NCI-H2196 treated with DMSO at 0.1 percent for 48 hours (cell line): ENCODE measurements around the gene ANKEF1.
"Not testable (repeated sequence)": the region's sequence is repeated elsewhere in the genome, so short reads cannot be mapped to it uniquely, and the experiment has no call there.

Experiments
- DNase-seq: peaks from one replicate; lab custom pipeline; 2025; ENCODE audit not compliant: unreplicated experiment; lab: John Stamatoyannopoulos, UW

Gene ANKEF1

DNA sequence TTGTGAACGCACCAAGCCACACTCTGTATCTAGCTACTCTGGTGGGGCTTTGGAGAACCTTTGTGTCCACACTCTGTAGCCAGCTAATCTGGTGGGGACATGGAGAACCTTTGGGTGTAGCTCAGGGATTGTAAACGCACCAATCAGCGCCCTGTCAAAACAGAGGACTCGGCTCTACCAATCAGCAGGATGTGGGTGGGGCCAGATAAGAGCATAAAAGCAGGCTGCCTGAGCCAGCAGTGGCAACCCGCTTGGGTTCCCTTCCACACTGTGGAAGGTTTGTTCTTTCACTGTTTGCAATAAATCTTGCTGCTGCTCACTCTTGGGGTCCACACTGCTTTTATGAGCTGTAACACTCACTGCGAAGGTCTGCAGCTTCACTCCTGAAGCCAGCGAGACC lies 2.5 kb upstream of the ANKEF1 start:
- DNase-seq, result not testable (repeated sequence)

DNA sequence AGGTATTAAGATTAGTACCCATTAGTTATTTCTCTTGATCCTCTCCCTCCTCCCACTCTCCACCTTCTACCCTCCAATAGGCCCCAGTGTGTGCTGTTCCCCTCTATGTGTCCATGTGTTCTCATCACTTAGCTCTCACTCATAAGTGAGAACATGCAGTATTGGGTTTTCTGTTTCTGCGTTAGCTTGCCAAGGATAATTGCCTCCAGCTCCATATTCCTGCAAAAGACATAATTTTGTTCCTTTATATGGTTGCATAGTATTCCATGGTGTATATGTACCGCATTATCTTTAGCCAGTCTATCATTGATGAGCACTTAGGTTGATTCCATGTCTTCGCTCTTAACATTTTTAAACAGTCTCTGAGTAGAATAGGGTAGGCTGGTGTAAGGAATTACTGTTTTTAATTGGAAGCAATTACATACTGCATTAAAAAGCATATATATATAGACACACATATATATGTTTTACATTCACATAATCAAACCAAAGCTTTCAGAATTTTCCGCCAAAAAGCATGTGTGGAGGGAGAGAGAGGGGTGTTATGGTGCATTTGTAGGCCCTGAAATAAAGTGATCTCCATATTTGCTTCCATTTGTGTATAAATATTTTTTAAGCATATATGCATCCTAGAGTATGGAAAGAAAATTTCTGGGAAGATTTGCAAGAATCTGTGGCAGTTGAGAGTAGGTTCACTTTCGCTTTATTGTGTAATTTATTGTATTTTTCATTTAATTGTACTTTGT lies 709 bp upstream of the ANKEF1 start:
- no peak for DNase-seq

DNA sequence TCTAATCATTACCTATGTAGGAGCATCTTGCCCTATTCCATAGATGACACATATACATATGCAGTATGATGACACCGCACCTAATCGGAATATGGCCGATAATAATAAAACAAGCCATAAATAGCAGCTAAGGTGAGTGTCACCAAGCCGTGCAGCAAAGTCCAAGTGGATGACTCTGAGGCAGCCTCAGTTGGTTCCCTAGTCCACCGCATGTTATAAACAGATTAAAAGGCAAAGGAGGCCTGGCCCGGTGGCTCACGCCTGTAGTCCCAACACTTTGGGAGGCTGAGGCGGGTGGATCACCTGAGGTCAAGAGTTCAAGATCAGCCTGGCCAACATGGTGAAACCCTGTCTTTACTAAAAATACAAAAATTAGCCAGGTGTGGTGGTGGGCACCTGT lies 1.5 kb downstream of the ANKEF1 start:
- not testable (repeated sequence) for DNase-seq

DNA sequence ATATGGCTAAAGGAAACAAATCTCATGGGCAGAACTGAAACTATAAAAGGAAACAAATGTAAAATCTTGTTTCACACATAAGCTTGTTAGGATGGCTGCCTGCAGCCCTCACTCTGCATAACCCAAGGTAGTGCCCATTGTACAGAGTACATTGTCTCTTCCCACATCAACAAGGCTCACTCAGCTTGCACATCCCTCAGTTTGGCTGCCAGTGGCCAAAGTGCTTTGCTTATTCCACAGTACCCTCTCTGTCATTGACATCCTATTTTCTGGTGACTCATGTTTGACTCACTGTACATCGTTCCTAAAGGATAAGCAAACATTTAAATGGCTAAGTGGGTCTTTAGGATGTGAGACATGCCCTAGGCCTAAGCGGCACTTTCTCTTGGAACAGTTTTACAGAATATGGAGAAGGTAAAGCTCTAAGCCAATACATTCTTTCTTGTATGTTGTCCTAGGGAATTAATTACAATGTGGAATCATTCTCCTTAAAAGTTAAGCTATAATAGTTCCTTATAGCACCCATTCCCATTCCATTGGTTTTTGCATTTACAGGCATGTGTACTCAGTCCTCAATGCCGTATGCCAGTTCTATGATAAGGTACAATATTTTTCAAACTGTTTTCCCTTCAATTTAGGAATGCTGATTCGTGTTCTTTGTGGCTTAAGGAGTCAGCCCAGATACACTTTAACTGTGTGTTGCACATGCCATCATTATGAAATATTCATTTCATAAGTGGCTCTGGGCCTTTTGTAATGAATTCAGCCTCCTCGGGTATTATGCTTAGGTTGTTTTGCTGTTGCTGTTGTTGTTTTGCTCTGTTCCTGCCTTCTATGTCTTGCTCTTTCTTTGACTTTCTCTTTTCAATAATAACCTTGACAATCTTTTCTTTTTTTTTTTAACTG lies 5.5 kb downstream of the ANKEF1 start:
- DNase-seq, result no peak

DNA sequence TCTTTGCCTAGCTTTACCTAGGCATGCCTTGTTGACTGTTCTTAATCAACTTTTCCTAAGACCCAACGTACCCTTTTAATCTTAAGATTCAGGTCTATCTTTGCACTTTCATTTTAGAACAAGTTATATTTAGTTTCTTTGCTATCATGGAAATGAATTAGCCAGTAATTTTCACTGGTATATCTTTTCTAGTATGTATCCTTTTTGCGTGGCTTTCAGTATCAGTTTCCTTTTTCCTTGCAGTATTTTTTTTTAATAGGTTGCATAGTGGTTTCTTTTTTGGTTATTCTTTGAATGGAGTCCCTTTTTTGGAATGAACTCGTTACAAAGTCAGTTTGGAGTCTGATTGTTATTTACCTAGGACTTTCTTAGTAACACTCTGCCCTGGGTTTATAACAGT lies 7.3 kb downstream of the ANKEF1 start:
- no peak for DNase-seq

DNA sequence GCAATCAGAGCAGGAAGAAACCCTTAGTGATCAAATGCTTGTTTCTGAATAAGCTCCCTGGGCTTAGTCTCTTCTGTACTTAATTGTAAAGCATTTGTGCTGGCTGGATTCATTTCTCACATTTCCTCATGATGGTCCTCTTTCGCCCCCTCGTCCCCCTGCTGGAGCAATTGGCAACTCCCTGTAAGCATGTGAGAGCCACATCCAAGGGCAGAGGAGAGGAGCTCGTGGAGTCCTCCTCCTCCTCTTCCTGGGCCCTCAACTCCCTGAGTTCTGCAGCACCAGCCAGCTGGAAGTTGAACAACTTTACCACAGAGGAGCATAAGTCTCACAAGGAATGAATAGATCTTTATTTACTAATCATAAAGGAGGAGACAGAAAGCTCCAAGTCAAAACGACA lies 12.6 kb downstream of the ANKEF1 start:
- DNase-seq, result no peak

DNA sequence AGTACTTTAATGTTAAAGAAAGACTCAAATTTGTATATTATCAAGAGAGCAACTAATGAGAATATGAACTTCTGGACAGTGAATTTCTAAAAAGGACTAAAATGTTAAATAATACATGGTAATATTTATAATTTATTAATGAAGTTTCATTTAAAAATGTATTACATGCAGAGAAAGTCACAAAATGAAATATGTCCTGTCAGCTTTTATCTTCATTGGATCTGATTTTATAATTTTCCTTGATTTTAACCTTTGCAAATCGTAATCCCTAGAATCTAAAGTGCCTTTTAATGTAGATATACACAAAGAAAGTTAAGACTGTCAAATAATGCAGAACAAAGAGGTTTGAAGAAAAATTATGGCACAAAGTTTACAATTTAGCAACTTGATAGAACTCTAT lies 16.4 kb downstream of the ANKEF1 start:
- DNase-seq, result no peak

DNA sequence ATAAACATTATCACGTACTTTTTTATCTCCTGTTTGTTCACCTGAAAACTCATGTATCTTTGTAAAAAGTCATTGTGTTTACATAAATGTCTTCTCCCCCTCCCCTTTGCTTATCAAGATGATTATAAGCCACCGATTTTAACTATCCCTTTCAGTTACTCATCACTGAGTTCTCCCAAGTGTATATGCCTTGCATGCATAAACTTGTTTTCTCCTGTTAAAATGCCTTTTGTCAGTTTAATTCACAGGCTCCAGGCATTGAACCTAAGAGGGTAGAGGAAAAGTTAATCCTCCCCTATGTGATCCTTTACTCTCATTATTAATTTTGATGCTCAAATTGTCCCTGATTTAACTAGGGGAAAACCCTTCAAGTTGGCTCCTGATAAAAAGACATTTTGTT lies 24.2 kb downstream of the ANKEF1 start:
- DNase-seq, result no peak

DNA sequence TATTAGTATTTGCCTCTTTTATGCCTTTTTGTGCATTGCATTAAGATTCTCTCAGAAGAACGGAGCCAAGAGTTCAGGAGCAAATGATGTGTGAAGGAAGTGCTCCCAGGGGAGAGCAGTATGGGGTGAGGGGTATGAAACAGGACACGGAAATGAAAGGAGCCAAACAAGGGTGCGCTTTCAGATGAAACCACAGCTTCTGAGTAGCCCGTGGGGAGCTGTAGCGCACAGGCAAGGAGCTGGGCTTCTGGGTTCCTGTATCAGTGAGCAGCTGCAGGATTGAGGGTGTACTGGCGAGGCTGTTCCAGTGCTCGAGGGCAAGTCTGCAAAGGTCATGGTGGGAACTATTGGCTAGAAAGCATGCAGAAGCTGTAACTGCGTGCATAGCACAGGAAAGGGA lies 25.4 kb downstream of the ANKEF1 start:
- DNase-seq, result no peak

DNA sequence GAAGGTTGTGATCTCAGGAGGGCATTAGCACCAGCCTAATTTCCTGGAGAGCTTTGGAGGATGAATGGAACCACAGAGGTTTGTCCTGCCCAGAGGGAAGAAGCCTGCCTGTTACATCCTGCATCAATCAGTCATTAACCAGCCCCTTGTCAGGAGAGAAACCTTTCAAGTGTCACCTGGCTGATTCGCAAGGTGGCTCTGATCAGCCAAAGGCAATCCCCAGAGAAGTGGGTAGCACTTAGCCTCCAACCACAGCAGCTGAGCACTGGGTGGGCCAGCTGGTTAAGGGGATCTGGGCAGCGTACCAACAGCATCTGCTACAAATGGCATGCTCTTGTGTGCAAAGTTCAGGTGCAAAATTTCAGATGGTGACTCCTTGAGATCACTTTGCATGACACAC lies 26.9 kb downstream of the ANKEF1 start:
- no peak for DNase-seq

DNA sequence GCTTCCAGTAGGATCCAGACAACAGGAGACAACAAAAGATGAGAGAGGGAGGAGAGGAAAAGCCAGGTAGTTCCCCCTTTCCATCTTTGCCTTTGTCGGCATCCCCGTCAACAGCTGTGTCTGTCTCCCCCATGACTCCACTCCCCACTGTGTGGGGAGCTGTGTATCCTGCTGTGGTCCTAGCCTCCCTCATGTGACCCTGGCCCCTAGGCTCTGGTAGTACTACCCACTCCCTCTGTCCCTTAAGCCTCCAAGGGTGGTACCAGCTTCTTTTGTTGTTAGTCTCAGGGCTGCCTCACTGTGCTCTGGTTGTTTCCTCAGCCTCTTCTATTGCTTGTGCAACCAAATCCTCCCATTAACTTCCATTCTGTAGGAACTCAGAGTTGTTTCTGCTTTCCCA lies 28.7 kb downstream of the ANKEF1 start:
- DNase-seq, result no peak

DNA sequence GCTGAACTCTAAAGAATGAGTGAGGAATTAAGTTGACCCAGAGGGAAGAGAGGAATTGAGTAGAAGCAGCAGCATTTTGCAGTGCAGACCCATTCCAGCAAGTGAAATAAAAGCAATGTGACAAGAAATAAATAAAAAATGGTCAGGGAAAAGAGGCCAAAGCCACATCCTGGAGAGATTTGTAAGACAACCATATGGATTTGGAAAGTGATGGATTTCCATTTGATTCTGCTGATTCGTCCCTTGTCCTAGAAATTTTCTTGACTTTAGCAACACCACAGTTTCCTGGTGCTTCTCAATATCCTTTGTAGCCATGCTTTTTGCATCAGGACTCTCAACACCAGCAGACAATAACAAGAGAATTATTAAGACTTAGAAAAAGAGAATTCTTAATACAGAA lies 29.8 kb downstream of the ANKEF1 start:
- no peak for DNase-seq

DNA sequence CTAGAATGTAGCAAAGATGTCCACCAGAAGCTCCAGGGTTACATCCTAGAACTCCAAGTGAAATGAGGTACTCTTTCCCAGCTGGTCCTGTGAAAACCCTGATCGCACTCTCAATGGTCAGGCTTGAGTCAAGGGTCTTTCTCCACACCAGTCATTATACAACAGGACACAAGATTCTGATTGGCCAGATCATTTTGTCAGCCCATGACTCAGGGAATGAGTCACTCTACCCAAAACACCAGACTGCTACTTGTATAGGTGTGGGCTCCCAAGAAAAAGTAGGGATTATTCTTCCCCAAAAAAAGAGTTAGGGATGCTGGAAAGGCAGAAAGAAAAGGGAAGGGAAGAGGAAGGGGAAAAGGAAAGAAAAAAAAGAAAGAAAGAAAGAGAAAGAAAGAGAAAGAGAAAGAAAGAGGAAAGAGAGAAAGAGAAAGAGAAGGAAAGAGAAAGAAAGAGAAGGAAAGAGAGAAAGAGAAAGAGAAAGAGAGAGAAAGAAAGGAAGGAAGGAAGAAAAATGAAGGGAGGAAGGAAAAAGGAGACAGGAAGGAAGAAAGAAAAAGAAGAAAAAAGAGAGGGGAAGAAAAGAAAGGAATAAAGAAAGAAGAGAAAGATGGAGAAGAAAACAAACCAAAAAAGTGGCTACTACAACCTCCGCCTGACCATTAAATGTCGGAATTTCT lies 30.5 kb downstream of the ANKEF1 start:
- DNase-seq, result no peak

DNA sequence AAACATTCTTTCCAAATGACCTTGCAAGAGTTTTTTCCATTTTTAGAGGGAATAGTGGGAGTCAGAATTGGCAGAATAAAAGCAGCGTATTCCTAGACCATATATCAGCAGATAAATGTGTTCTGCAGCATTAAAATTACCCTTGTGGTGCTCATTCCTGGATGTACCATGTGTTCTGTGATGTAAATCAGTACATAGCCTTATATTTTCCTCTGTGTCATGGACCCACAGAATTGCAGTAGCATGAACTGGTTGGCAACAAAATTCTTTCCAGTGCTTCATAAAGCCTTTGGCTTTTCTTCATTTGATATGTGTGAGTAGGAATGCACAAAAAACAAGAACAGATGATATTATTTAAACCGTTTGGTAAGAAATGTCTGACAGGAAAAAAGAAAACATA lies 32.5 kb downstream of the ANKEF1 start:
- DNase-seq, result no peak

DNA sequence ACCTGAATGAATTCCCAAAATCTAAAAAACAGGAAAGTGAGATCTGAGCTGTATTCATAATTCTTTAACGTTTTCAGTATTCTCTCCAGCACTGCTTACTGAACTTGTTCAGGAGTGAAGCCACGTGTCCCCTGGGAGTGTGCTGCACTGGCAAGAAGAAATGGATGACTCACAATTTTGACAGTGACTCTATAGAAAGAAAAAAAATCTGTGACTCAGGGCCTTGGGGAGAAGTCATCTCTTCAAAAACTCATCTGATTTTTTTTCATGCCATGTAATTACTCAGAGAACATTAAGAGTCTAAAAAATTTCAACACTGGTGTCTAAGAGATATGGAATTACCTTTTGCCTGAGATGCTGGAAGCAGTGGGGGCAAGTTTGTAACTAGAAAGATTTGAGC lies 39.7 kb downstream of the ANKEF1 start:
- DNase-seq, result no peak

DNA sequence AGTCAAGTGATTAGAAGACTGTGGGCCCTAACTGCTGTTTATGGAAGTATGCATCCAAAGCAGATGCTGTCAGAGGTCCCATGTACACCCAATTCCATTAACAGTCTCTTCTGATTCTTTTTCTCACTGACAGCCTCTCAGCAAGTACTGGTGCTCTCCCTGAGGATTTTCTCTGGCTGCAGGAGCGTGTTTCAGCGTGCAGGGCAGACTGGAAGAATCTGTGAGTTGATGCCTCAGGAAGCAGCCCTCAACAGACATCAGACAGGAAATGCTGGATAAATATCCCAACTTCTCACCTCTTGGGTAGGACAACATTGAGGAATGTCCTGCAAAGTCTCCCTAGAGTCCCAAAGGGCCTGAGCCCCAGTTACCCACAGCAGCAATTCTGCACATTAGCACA lies 40.8 kb downstream of the ANKEF1 start:
- DNase-seq, result no peak

DNA sequence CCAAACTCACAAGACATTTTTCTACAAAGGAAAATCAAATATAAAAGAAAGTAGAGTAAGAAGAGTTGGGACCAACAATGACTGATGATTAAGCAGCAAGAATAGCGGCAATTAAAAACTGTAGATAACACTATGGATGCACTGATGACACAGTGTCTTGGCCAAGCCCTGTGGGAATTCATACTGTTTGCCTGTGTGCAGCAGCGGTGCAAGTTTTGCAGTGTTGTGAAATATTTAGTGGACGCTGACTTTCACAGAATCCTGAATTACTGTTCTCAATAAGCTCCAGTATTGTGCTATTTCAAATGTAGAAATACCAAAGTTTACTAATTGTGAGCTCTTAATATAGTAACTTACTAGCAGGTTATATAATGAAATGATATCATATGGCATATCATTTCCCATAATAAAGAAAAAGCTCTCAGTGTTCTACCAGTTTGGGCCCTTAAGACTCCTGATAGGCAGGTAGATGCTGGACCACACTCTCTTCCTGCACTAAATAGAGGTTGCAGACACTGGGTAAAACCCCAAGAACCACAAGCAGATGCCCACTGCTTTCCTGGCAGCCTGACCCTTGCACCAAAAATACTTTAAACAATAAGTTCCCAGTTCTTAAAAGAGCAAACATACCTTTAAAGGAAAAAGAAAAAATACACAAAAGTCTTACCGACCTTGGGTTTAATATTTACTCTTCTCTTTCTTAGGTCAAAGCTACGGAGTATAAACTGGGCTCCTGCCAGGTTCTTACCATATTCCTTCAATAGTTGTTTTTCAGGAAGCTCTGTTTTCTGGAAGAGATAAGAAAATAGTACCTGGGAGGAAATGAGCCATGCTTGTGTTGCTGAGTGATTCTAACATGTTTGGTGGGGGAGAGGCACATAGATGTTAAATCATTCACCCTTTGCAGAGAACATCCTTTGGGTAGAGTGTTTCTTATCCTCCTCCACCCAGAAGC lies 41.6 kb downstream of the ANKEF1 start:
- no peak for DNase-seq

DNA sequence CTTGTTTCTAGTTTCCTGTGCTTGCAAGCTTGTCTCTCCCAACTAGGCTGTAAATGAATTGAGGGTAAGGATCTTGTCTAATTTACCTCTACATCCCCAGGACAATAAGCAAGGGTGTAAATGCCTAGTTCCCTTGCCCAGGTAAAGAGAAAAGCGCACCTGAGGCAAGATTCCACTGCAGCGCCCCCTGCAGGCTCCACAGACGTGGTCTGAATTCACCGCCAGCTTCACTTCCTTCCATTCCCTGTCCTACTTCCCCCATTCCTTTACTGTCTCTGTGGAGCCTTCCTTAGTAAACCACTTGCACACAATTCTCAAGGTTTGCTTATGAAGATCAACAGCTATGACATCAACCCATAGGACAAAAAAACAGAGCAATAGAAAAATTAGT lies 42.3 kb downstream of the ANKEF1 start:
- DNase-seq, result no peak

DNA sequence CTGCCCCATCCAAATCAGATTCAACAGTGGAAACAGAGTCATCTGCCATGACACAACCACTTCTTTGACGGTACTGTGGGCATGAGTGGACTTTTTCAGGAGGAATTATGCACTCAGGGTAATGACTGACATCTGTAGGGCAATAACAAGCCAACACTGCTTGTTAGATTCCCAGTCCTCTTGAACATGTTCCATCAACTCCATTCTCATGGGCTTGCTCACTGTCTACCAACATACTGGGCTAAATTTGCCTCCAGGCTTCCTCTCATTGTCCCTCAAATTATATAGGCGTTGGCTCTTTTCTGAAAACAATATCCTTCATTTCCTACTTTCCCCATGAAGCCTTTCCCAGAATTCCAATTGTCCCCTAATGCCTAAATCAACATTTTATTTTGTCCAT lies 43.1 kb downstream of the ANKEF1 start:
- no peak for DNase-seq

DNA sequence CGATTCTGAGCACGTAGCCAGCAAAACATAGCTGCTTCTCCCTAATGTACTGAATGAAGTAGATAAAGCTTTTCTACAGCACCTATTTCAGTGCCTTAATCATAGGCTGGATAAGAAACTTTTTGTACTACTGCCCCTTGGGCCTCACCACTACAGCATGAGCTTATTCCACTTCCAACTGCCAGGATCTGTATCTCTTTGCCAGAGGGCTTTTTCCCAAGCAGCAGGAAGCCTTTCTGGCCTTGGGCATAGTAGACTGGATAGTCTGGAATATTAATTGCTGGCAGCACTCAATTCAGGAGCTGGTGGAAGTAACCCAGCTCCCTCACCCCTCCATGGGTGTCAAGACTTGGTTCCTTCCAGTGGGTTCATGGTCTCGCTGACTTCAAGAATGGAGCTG lies 43.6 kb downstream of the ANKEF1 start:
- no peak for DNase-seq

DNA sequence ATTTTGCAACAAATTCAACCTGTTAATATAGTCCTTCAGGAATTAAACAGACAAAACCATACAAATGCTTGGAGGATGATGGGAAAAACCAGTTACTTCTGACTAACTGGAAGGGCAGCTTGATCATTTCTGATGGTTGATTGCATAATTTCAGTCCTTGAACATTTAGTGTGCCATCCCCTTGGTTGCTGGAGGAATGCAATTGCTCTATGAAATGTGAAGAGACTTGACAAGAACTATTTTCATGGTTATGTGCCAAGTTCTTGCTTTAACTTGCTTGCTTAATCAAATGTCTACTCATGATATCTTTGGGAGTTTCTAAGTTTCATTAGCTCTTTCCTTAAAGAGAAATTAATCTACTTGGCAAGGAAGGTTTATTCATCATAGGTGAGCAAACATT lies 45.2 kb downstream of the ANKEF1 start:
- DNase-seq, result no peak
